Measurements from ENCODE around the gene CCDC12.
A peak's percentile ranks its signal among the peaks of the same experiment; 100 is the strongest.

The CCDC12 gene

GRCh38 chr3:46927718-46928073 lies 48.8 kb downstream of the CCDC12 start:
- no peak overlapping the region for H3K27ac Mint-ChIP-seq
- peaks cover 24% of the 10 kb centered on the region for H3K36me3 Mint-ChIP-seq (ENCODE audit: low read depth)
- H3K27me3 Mint-ChIP-seq (ENCODE audit: low read depth, poor library complexity): no peaks in the 10 kb centered on the region
- H3K9me3 Mint-ChIP-seq: peaks cover 6% of the 10 kb centered on the region
- H3K4me1 Mint-ChIP-seq: peaks cover 13% of the 10 kb centered on the region
- TF ChIP-seq CTCF (IDR thresholded peaks at IDR 0.05): no peak
- no peak for DNase-seq
- no peak overlapping the region for H3K4me3 Mint-ChIP-seq

- DNase-seq: no peak
- H3K36me3 Mint-ChIP-seq (ENCODE audit: low read depth): peaks cover 24% of the 10 kb centered on the region
- peaks cover 7% of the 10 kb centered on the region for H3K4me1 Mint-ChIP-seq
- no peak overlapping the region for H3K4me3 Mint-ChIP-seq
- H3K27ac Mint-ChIP-seq: no peak overlapping the region
- H3K9me3 Mint-ChIP-seq: peaks cover 6% of the 10 kb centered on the region
- no peak for TF ChIP-seq CTCF (IDR thresholded peaks at IDR 0.05)
- no peaks in the 10 kb centered on the region for H3K27me3 Mint-ChIP-seq (ENCODE audit: low read depth, poor library complexity)
Measured at GRCh38 chr3:46926871-46927717, 49.5 kb downstream of the CCDC12 start.

- Mint-ChIP-seq H3K9me3 (peaks cover 6% of the 10 kb centered on the region), H3K27ac (no peak overlapping the region)
Measured at GRCh38 chr3:46926447-46926846, 50.1 kb downstream of the CCDC12 start.

GRCh38 chr3:46926039-46926438 lies 50.5 kb downstream of the CCDC12 start:
- Mint-ChIP-seq H3K4me1 (no peaks in the 10 kb centered on the region), H3K4me3 (no peak overlapping the region), H3K9me3 (peaks cover 6% of the 10 kb centered on the region), H3K27me3 (ENCODE audit: low read depth, poor library complexity) (no peaks in the 10 kb centered on the region), H3K27ac (peak overlapping the region; percentile 97), H3K36me3 (ENCODE audit: low read depth) (peaks cover 32% of the 10 kb centered on the region)
- DNase-seq: no peak
- TF ChIP-seq CTCF (IDR thresholded peaks at IDR 0.05): no peak

More at GRCh38 chr3:46926447-46926846, 50.1 kb downstream of the CCDC12 start:
- Mint-ChIP-seq H3K4me3 (no peak overlapping the region), H3K36me3 (ENCODE audit: low read depth) (peaks cover 29% of the 10 kb centered on the region), H3K27me3 (ENCODE audit: low read depth, poor library complexity) (no peaks in the 10 kb centered on the region), H3K4me1 (peaks cover under 1% of the 10 kb centered on the region)
- TF ChIP-seq CTCF (IDR thresholded peaks at IDR 0.05): no peak
- DNase-seq: no peak

DNA sequence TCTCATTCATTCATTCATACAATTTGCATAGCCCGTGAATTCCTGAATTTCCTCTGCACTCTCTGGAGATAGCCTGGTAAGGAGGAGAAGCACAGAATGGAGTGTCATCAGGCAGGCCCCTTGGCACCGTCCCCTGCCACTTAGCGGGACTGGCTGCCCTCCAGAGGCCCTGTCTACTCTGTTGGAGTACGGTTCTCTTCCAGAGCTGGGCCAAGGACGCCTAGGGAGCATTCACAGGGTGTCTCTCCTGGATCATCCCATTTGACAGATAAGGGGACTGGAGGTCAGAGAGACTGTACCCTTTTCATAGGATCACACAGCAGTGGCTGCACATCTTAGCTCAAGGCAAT lies 51.0 kb downstream of the CCDC12 start:
- no peak for DNase-seq
- Mint-ChIP-seq H3K36me3 (ENCODE audit: low read depth) (peaks cover 35% of the 10 kb centered on the region), H3K4me3 (no peak overlapping the region), H3K27me3 (ENCODE audit: low read depth, poor library complexity) (peaks cover 3% of the 10 kb centered on the region), H3K9me3 (peaks cover 6% of the 10 kb centered on the region), H3K27ac (peak overlapping the region; percentile 97), H3K4me1 (no peaks in the 10 kb centered on the region)
- no peak for TF ChIP-seq CTCF (IDR thresholded peaks at IDR 0.05)

All from nephron progenitor cell (in vitro differentiated cells).